Activated T-cell treated with anti-CD3 and anti-CD28 coated beads, Interleukin-2, amount 50 U/mL, for 1 hour (primary cell): Measurements from ENCODE around the gene ZRANB2.

Source experiments
- DNase-seq: peaks from one replicate; pipeline ENCODE4 v3.0.0-alpha.2; 2020

ZRANB2 gene

GRCh38 chr1:71080739-71081696 lies at the start of gene ZRANB2:
TSS of gene ZRANB2 (minus strand) at chr1:71081035. CDS start at chr1:71080995, 40 bp downstream.
- peak; percentile 89 for DNase-seq

GRCh38 chr1:71128060-71128459 lies 47.2 kb upstream of the ZRANB2 start:
- DNase-seq = no peak

GRCh38 chr1:71118086-71118485 lies 37.3 kb upstream of the ZRANB2 start:
- no peak for DNase-seq

GRCh38 chr1:71116729-71117128 lies 35.9 kb upstream of the ZRANB2 start:
- DNase-seq = no peak

GRCh38 chr1:71106658-71107322 lies 26.0 kb upstream of the ZRANB2 start:
- DNase-seq = no peak

GRCh38 chr1:71104417-71104816 lies 23.6 kb upstream of the ZRANB2 start:
- no peak for DNase-seq

- DNase-seq = no peak
Measured at GRCh38 chr1:71101839-71102376, 21.1 kb upstream of the ZRANB2 start.

- DNase-seq = no peak
Measured at GRCh38 chr1:71097428-71097827, 16.6 kb upstream of the ZRANB2 start.

- DNase-seq = no peak
Measured at GRCh38 chr1:71094913-71095312, 14.1 kb upstream of the ZRANB2 start.

- DNase-seq = no peak
Measured at GRCh38 chr1:71093938-71094337, 13.1 kb upstream of the ZRANB2 start.

- DNase-seq = no peak
Measured at GRCh38 chr1:71089536-71090270, 8.9 kb upstream of the ZRANB2 start.

- DNase-seq = no peak
Measured at GRCh38 chr1:71088645-71089287, 7.9 kb upstream of the ZRANB2 start.

GRCh38 chr1:71087713-71088112 lies 6.9 kb upstream of the ZRANB2 start:
- DNase-seq = no peak

- DNase-seq = no peak
Measured at GRCh38 chr1:71087060-71087459, 6.2 kb upstream of the ZRANB2 start.

GRCh38 chr1:71086331-71086730 lies 5.5 kb upstream of the ZRANB2 start:
- no peak for DNase-seq

GRCh38 chr1:71083271-71083670 lies 2.4 kb upstream of the ZRANB2 start:
- DNase-seq = no peak

- peak; percentile 20 for DNase-seq
Measured at GRCh38 chr1:71081697-71082080, 854 bp upstream of the ZRANB2 start.

- no peak for DNase-seq
Measured at GRCh38 chr1:71080230-71080738, 551 bp downstream of the ZRANB2 start.

- no peak for DNase-seq
Measured at GRCh38 chr1:71074681-71075080, 6.2 kb downstream of the ZRANB2 start.

GRCh38 chr1:71072273-71072672 lies 8.6 kb downstream of the ZRANB2 start:
- no peak for DNase-seq

GRCh38 chr1:71071720-71072119 lies 9.1 kb downstream of the ZRANB2 start:
- DNase-seq = no peak
